ENCODE results near the gene SKOR1. TPM values are rescaled to one million over a fixed set of nuclear protein-coding genes. Genes with fewer than 3 reads are reported as not detected.

SKOR1 gene
- total RNA-seq, 1 experiment from 2014 or later: 0.17 TPM

DNA sequence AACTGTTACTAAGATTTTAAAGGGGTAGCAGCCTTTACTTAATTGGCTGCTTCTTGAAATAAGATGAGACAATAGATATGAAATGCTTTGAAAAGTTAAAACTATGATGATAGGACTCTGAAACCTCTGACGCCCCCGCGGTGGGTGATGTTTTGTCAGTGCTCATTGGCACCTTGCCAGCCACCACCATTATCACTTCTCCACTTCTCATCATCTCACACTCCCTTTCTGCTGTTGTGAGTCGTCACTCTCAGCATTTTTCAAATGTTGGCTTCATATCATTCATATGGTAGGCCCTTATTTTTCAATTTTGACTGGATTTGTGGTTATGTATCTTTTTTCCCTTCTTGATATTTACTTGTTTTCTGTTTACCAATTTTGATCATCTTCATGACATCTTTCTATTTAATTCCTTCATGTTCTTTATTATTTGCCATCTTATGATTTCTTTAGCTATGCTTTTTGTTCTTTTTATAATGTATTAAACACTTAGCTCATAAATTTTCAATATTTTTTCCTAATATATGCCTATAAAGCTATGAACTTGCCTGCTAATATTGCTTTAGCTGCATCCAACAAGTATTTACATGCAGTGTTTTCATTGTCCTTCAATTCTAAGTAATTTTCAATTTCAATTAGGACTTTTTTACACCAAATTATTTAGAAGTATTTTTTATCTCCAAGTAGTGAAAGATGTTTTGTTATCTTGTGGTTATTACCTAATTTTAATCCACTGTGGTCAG is 30.3 kb upstream of the SKOR1 start:
- DNase-seq (ENCODE audit: low read depth): no peak

DNA sequence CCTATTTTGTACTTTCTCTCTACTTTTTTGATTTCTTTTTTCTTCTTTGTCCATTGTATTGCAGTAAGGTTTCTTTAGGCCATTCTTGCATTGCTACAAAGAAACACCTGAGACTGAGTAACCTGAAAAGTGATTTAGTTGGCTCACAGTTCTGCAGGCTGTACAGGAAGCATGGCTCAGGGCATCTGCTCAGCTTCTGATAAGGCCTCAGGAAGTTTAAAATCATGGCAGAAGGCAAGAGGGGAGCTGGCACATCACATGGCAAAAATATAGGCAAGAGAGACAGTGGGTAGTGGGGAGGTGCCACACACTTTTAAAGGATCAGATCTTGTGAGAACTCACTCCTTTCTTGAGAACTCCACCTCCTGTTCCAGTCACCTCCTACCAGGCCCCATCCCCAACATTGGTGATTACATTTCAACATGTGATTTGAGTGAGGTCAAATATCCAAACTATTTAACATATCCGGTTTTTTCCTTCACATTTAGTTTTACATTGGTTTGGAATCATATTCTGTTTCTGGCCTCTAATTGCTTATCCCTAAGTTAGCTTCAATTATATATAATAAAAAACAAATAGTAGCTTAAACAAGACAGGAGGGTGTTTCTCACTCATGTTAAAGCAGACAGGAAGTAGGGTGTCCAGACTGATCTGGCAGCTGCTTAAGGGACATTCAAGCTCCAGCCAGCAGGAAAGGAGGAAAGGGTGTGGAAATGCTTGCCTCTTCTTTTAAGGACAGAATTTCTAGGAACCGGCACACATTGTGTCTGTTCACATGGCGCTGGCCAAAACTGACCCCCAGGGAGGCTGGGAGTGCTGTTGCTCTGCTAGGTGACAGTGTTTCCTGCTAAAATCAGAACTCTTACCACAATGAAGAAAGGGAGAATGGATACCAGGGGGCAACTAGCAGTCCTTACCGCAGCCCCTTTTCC is 28.8 kb upstream of the SKOR1 start:
- no peak for DNase-seq (ENCODE audit: low read depth)

DNA sequence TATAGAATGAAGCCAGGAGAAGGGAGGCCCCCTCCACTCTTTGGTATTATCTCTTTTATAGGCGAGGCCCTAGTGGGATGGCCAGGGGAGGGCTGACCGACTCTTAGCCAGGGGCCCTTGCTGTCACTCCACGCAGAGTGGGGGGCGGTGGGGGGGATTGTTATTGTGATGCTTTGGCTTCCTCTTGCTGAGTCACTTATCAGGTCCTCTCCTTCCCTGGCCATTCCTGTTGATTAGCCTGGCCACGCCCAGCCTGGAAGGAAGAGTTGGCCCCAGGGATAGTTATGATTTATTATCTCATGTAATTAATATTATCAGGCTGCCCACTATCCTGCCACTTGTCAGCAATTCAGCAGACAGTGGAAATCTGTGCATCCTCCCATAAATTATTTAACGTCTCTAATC is 25.5 kb upstream of the SKOR1 start:
- no peak for DNase-seq (ENCODE audit: low read depth)

DNA sequence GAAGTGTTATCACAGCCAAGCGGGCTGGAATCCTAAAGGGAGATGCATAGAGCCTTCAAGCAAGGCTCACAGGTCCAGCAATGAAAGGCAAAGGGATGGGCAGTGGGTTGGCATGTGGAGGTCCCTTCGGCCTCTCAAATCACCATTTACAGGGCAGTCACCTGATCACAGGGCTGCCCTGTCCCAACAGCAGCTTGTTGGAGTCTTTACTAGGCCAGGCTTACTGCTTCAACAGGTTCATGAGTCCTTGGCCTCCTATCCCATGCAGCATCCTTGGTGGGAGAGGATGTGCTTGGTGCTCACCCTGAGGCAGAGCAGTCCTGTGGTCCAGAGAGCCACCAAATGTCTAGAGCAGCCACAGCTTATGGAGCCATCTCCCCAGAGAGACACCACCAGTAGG is 24.2 kb upstream of the SKOR1 start:
- no peak for DNase-seq (ENCODE audit: low read depth)

DNA sequence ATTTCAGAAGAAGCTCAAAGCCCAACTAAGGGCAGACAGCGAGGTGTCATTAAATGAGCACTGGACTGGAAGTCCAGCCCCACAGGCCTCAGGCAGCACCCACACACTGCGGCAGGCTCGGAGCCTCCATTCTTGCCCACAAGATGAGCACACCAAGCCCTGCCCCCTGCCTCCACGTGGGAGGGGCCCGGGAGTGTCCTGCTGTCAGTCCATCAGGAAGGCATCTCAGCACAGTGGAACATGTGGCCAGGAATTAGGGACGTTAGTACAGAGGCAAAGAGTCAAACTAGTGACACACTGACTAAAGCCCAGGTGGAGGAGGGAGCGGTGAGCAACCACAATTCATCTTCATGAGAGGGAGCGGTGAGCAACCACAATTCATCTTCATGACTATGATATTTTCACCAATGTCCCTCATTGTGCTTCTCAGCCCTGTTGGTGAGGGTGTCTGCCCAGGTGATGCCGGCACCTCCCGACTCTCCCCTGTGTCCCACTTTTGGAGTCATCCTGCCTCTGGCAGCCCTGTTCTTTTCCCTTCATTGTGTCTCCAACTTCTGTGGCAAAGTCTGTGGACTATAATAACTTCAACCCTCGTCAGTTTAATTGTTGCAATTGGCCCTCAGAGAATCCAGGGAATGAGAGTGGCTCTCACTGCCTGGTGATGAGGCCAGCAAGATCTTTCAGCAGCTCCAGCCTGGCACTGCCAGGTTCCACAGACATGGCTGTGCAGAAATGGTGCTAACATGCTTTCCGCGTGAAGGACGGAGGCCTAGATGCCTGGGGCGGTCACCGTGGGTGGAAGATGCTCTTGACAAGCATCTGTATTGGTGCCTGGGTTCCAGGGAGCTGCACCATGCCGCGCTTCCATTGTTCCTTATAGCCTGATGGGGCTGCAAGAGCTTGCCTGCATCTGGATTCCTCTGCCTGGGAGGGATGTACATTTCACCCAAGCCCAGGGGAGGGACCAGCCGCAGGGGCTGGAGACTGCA is 23.1 kb upstream of the SKOR1 start:
- no peak for DNase-seq (ENCODE audit: low read depth)

DNA sequence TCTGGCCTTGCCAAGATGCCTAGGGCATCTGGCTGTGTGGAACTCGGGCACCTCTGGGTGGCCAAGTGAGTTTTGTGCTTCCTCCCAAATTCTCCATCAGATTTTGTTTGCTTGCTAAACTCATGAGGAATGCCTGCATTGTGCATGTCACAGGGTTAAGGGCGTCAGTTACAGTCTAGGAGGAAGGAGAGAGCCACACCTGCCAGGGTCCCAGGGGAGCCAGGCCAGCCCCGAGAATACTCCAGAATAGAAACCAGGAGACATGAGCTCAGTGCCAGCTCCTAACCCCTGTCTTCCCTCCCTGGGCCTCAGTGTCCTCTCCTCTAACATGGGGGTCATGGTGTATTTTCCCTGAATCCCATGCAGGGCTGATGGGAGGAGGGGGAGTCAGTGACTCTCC is 22.0 kb upstream of the SKOR1 start:
- DNase-seq (ENCODE audit: low read depth): no peak

DNA sequence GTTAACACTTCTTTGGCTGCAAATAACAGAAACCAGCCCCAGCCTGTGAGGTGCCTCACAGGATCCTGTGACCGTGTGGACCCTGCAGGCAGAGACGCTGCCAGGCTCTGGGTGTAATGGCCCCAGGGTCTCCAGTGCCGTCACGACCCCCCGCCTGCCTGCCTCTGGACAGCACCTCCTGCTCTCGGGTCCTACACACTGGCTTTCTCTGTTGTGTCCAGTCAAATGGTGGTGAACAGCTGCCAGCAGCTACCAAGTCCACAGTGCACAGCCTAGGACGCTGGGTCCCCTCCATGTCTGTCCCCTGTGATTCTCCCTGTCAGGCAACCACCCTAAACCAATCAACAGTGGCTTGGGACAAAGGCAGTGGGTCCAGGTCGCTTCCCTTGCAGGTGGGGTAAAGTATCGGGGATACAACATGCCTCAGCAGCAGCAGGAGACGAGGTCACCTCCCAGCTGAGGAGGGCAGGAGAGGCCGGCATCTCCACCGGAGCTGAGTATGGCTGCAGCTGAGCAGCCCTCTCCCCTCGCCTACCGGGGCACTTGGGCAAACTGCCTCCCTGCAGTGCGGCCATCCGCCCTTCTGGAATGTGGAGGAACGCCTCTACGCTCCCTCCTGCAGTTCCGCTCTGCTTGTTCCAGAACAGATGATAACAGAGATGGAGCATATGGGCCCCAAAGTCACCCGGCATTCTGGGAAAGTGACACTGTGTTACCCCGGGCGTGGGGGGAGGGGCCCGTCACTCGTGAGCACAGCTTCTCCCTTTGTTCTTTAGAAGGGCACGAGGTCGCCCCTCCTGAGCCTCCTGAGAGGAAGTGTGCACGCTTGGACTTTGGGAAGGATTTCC is 21.1 kb upstream of the SKOR1 start:
- DNase-seq (ENCODE audit: low read depth): no peak

DNA sequence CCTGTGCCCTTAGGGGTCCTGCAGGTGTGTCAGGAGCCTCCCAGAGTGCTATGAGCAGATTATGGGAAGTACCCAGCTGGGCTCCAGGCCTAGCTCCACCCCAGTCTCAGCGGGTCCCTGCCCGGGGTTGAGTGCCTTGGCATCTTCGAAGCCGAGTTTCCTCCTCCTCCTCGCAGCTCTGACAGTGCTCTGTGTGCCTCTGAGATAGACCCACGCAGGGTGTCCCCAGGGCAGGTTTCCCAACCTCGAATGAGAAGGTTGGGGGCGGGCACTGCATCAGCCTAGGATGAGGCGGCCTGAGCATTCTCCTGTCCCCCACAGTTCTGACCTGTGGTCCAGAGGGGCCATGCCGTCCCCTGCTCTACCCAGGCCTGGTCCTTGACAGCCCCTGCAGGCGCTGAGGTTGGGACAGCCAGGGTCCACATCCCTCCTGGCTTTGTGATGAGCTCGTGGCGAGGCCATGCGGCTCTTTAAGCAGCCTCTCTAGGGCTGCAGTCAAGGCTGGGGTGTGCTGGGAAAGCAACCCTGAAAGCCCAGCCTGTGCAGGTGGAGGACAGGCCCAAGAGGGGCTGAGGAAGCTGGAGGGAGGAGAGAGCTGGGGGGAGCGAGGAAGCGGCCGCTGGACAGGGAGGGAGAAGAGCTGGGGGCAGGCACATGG is 20.2 kb upstream of the SKOR1 start:
- DNase-seq (ENCODE audit: low read depth): no peak

DNA sequence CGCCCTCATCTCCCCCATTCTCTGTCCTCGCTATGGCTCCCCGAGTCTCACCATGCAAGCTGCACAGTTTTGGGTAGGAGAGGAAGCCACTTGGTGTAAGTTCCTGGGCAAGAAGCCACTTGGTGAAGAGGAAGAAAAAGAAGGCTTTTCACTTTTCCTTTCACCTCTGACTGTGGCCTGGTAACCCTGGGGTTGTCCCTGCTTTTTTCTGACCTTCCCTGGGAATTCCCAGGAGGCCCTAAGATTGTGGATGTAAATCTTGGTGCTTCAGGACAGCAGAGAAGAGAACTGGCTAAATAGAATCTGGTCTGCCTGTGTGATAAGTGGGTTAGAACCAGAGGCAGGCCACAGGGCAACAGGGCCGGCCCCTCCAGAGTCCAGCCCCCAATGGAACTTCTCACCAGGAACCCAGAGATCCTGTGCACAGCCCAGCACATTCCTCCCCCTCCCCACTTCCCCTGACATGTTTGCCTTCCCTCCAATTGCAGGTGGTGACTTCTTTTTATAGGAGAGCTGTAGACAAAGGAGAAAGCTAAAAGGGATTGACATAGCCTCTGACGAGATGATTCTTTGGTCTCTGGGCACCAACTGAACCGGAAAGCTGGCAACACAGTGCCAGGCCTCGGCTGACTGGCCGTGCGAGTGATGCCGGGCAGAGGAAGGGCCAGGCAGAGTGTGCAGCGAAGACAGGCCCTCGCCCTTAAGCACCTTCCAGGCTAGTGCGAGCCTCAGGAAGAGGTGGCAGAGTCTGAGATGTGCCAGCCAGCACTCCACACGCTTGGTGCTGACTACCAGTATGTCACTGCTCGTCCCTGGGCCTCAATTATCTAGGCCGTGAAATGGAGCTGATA is 19.4 kb upstream of the SKOR1 start:
- DNase-seq (ENCODE audit: low read depth): no peak

DNA sequence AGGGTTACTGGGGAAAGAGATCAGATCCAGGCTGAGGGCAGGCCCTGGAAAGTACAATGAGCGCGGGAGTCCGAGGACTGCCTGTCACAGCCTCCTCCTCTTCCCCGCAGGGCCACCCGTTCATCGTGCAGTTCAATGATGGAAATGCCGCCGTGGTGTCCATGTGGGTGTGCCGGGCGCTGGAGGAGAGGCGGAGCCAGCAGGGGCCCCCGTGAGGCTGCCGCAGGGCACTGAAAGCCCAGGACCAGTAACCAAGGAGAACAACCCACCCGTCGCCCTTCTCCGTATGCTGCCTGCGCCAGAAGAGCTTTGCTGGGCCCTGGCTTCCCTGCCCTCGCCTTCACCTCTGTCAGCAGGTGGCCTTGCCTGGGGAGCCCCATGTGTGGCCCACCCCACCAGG is 18.8 kb upstream of the SKOR1 start:
- DNase-seq (ENCODE audit: low read depth): no peak

DNA sequence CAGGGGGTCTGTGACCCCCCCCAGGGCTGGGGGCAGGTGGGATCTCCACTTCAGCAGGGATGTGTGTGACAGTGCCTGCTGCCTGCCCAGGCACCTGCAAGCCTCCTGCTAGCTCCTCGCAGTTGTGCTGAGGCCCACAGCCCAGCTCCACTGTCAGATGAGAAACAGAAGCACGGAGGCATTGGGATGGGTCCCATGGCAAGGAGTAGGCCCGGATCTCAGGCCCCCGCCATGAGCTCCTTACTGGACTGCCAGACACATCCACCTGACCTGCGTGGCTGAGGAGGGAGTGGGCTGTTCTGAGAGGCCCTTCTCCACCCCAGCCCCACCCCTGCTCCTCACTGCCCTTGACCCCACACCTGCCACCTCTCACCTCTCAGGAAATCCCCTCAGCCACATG is 18.2 kb upstream of the SKOR1 start:
- no peak for DNase-seq (ENCODE audit: low read depth)

DNA sequence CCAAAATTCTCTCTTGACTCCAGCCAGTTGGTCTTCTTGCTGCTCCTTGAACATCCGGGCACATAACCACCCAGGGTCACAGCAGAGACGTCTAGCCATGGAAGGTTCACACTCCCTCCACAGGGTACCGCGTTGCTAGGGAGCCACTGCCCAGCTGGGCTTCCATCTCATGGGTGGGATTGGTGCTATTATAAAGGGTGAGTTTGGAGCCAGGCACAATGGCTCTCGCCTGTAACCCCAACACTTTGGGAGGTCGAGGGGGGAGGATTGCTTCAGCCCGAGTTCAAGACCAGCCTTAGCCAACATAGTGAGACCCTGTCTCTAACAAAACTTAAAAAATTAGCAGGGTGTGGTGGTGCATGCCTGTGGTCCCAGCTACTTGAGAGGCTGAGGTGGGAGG is 17.5 kb upstream of the SKOR1 start:
- no peak for DNase-seq (ENCODE audit: low read depth)

DNA sequence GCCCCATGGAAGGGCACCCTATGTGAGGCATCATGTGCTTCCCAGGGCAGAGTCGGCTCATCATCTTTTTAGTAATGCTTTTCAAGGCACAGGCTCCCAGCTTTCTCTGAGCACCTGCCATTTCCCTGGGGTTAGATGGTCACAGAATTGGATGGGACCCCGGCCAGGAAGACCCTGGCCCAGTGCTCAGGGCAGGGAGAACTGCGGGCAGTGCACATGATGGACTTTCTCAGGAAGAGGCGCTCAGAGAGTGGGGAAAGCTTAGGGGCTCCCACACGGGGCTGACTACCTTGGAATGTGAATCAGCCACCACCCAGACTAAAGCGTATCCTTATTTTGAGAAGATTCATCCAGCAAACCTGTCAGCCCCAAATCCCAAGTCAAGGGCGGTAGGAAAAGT is 16.5 kb upstream of the SKOR1 start:
- no peak for DNase-seq (ENCODE audit: low read depth)

DNA sequence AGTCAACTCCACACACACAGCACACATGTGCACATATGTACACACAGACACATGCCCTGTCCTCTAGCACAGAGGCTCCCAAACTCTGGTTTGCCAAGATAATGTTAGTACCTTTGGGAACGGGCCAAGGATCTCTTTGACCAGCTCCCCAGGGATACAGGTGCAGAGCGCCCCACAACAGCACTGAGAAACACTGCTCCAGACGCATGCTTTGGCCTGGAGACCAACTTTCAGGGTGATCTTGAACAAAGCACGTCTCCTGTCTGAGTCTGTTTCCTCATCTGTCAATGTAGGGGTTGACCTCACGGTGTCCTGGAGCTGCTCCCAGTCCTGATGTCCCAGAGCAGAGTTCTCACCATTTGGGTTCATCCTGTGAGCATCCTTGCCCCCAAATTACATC is 15.9 kb upstream of the SKOR1 start:
- DNase-seq (ENCODE audit: low read depth): no peak

DNA sequence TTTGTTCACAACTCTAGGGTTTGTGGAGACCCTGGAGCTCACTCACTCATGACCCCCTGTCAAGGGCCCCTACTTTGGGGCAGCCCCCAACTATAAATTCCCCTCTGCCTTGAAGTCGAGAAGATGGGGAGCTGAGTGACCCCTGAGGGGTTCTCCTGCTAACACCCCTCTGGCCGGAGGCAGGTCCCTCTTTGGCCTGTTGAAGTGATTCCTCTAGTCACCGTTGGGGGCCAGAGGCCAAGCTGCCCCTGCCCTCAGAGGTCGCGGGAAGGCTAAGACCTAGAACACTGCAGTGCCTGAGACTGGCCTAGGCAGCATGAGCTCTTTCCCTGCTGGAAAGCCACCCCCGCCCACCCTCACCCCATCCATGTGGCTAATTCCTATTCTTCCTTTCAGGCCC is 15.4 kb upstream of the SKOR1 start:
- DNase-seq (ENCODE audit: low read depth): no peak

DNA sequence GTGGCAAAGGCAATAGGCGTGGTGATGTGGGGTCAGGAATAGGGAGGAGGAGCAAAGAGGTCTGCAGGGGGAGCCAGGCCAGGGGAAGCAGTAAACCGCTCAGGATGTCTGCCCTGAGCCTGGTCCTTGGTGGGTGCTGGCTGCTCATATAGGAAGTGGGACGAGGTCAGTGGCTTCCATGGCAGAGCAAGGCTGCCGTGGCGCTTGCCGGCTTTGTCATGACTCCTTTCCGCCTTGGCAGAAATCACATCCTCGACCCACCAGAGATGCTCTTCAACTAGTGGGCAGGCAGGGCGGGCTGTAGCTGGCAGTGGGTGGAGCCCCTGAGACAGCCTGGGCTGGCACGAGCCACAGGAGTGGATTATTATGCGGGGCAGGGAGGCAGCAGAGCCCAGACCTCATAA is 13.1 kb upstream of the SKOR1 start:
- no peak for DNase-seq (ENCODE audit: low read depth)

DNA sequence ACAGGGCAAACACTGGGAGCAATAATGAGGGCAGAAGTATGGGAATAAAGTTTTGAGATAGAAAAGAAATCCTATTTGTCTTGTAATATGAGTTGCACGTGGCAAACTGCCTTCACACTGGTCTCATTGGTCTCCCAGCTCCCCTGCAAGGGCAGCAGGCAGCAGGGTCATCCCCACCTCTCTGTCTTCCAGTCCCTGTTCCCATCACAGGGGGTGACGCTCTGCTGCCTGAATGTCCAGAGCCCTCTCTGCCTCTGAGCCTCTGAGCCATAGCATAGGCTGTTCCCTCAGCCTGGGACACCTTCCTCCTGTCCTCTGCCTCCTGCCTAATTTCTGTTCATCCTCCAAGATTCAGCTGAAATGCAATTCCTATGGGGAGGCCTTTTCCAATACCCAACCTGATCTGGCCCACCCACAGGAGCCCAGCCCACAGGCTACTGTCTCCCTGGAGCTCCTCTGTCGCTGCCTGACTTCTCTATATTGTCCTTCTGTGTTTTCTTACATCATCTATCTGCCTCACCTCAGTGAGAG is 12.1 kb upstream of the SKOR1 start:
- no peak for DNase-seq (ENCODE audit: low read depth)

DNA sequence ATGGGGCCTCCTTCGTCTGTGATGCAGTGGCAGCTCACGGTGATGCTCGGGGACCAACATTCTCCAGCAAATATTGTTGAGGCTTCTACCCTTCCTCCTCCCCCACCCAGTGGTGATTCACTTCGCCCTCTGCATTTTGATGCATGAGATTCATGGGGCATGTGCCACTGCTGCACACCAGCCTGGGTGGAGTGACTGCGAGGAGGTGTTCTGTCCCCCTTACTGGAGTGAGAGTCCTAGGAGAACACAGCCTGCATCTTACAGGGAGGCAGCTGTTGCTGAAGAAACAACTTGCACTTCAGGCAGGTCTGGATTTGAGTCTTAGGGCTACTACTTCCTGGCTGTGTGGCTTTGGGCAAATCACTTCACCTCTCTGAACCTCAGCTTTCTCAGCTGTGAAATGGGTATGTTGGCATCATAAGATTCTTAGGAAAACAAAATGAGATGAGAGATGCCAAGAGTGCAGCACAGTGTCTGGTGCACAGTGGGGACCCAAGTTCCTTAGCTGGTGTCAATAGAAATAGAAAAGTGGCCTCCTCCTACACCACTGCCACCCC is 10.2 kb upstream of the SKOR1 start:
- no peak for DNase-seq (ENCODE audit: low read depth)

DNA sequence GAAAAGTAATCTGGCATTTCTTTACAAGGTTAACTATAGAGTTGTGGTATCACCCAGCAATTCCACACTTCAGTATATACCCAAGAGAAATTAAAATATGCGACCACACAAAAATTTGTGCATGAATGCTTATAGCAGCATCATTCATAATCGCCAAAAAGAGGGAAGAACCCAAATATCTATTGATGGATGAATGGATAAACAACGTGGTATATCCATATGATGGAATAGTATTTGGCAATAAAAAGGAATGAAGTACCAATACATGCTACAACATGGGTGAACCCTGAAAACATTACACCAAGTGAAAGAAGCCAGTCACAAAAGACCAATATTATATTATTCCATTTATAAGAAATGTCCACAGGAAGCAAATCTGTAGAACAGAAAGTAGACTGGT is 8.6 kb upstream of the SKOR1 start:
- no peak for DNase-seq (ENCODE audit: low read depth)

All from M059J (cell line).